CD14-positive monocyte (primary cell): Measurements from ENCODE around the gene DLGAP1. TPM values are rescaled to one million over a fixed set of nuclear protein-coding genes. Genes with fewer than 3 reads are reported as not detected.

Experiments used
- DNase-seq, 3 donors: peaks; one replicate each; pipeline ENCODE4 v3.0.0-alpha.2; 2011 to 2022
- H2AFZ ChIP-seq: 2 replicates; pipeline ENCODE4 v1.6.0; 2012; ENCODE audit warnings: mild to moderate bottlenecking, low read depth, low read length, inconsistent platforms; ENCODE audit not compliant: insufficient read depth, poor library complexity, severe bottlenecking
- H3K27ac ChIP-seq, 2 donors: 1 replicate in 1 of 2; 2 replicates in 1 of 2; pipeline ENCODE4 v1.5.1; 2012 to 2013; ENCODE audit warnings: low read length in 2 of 2, control low read depth in 1 of 2, inconsistent platforms in 1 of 2, low read depth in 1 of 2, mild to moderate bottlenecking in 1 of 2
- H3K27me3 ChIP-seq, 2 donors: one replicate each; pipeline versions ENCODE4 v1.6.0 to v1.6.1; 2011 to 2013; ENCODE audit warnings: low read length in 2 of 2; ENCODE audit not compliant: control insufficient read depth in 2 of 2, insufficient read depth in 2 of 2
- H3K36me3 ChIP-seq, 2 donors: replicated peaks in 1 of 2; 1 replicate in 1 of 2; 2 replicates in 1 of 2; pipeline versions ENCODE4 v1.5.1 to v1.6.1; 2012 to 2013; ENCODE audit warnings: low read length in 2 of 2, control low read depth in 1 of 2, inconsistent platforms in 1 of 2, mild to moderate bottlenecking in 1 of 2; ENCODE audit not compliant: insufficient read depth in 2 of 2, control insufficient read depth in 1 of 2
- H3K4me1 ChIP-seq, 2 donors: 1 replicate in 1 of 2; 2 replicates in 1 of 2; pipeline versions ENCODE4 v1.5.1 to v1.6.1; 2012 to 2013; ENCODE audit warnings: low read length in 2 of 2, control low read depth in 1 of 2, inconsistent platforms in 1 of 2, mild to moderate bottlenecking in 1 of 2, moderate library complexity in 1 of 2; ENCODE audit not compliant: insufficient read depth in 2 of 2, control insufficient read depth in 1 of 2
- H3K4me2 ChIP-seq: replicated peaks from 2 replicates; pipeline ENCODE3; 2012; ENCODE audit warnings: low read length, moderate library complexity, mild to moderate bottlenecking; ENCODE audit not compliant: poor library complexity, severe bottlenecking; ENCODE audit errors: extremely low read depth
- H3K4me3 ChIP-seq, 3 experiments: fragments of 200-600 bp in 1 of 3; sonication (generic) in 1 of 3; replicated peaks in 1 of 3; 1 replicate in 2 of 3; 2 replicates in 1 of 3; pipeline ENCODE4 v1.5.1; 2011 to 2013; ENCODE audit warnings: low read length in 3 of 3, mild to moderate bottlenecking in 3 of 3, control low read depth in 2 of 3, low read depth in 2 of 3, inconsistent platforms in 1 of 3, moderate library complexity in 1 of 3
- H3K79me2 ChIP-seq: 2 replicates; pipeline ENCODE4 v1.6.0; 2012; ENCODE audit warnings: mild to moderate bottlenecking, control low read depth, inconsistent platforms, low read length, moderate library complexity; ENCODE audit not compliant: insufficient read depth
- H3K9ac ChIP-seq: 2 replicates; pipeline ENCODE4 v1.6.0; 2017; ENCODE audit warnings: low read length, mild to moderate bottlenecking; ENCODE audit not compliant: insufficient read depth, poor library complexity, severe bottlenecking
- H3K9me3 ChIP-seq, 2 donors: replicated peaks in 1 of 2; 1 replicate in 1 of 2; 2 replicates in 1 of 2; pipeline versions ENCODE4 v1.5.1 to v1.6.1; 2012 to 2013; ENCODE audit warnings: low read length in 2 of 2, control low read depth in 1 of 2; ENCODE audit not compliant: control insufficient read depth in 1 of 2, insufficient read depth in 1 of 2
- H4K20me1 ChIP-seq: 2 replicates; pipeline ENCODE4 v1.6.0; 2012; ENCODE audit warnings: mild to moderate bottlenecking, low read length, control low read depth, moderate library complexity; ENCODE audit not compliant: insufficient read depth
- H3K27ac Mint-ChIP-seq, 7 donors: one replicate each; pipeline ENCODE4 v1.8.0; 2020; ENCODE audit warnings: mild to moderate bottlenecking in 7 of 7, mixed read lengths in 7 of 7, moderate library complexity in 6 of 7, inconsistent platforms in 2 of 7
- H3K27me3 Mint-ChIP-seq, 3 donors: one replicate each; pipeline ENCODE4 v1.8.0; 2021 to 2022; ENCODE audit warnings: low read depth in 3 of 3, mild to moderate bottlenecking in 3 of 3, mixed read lengths in 3 of 3, moderate library complexity in 3 of 3, inconsistent platforms in 1 of 3
- H3K36me3 Mint-ChIP-seq, 2 donors: one replicate each; pipeline ENCODE4 v1.8.0; 2020; ENCODE audit warnings: mixed read lengths in 2 of 2, inconsistent platforms in 1 of 2, mild to moderate bottlenecking in 1 of 2
- H3K4me1 Mint-ChIP-seq: one replicate; pipeline ENCODE4 v1.8.0; 2020; ENCODE audit warnings: mild to moderate bottlenecking, mixed read lengths
- H3K4me3 Mint-ChIP-seq, 2 donors: one replicate each; pipeline ENCODE4 v1.8.0; 2020; ENCODE audit warnings: mild to moderate bottlenecking in 2 of 2, mixed read lengths in 2 of 2, moderate library complexity in 1 of 2
- H3K9me3 Mint-ChIP-seq, 7 donors: one replicate each; pipeline ENCODE4 v1.8.0; 2020 to 2022; ENCODE audit warnings: mixed read lengths in 7 of 7, mild to moderate bottlenecking in 6 of 7, moderate library complexity in 6 of 7, inconsistent platforms in 2 of 7
- WGBS: methylation state at CpG from one replicate; pipeline ENCODE4 v1.1.5; 2013; ENCODE audit warnings: missing lambda C conversion rate; ENCODE audit not compliant: insufficient coverage; 5-methylcytosine and 5-hydroxymethylcytosine counted together
- intact Hi-C, 2 donors: fragments of 100-400 bp; cut with micrococcal nuclease; formaldehyde crosslinking; loops; one replicate each; pipeline versions ENCODE4 v1.15.0 to v1.15.1; 2023
- polyA plus RNA-seq, 3 donors: library from polyadenylated mRNA; depleted of rRNA in 1 of 3; unstranded in 2 of 3; stranded (reverse) in 1 of 3; fragments of 300-500 nt in 2 of 3; fragments of >200 nt in 1 of 3; fragmentation: Illumina TruSeq in 2 of 3; gene quantifications; 1 replicate in 2 of 3; 2 replicates in 1 of 3; pipeline ENCODE4 v1.2.3, GENCODE V29; 2012 to 2021
- TF ChIP-seq, protein P1 (sequence below): fragments of 200-600 bp; IDR thresholded peaks from one replicate; pipeline ENCODE4 v1.8.0; 2022; ENCODE audit warnings: antibody characterized with exemption, mild to moderate bottlenecking

DLGAP1 gene
- polyA plus RNA-seq, 3 donors = 0.09 to 0.42 TPM; not detected in 1

DNA sequence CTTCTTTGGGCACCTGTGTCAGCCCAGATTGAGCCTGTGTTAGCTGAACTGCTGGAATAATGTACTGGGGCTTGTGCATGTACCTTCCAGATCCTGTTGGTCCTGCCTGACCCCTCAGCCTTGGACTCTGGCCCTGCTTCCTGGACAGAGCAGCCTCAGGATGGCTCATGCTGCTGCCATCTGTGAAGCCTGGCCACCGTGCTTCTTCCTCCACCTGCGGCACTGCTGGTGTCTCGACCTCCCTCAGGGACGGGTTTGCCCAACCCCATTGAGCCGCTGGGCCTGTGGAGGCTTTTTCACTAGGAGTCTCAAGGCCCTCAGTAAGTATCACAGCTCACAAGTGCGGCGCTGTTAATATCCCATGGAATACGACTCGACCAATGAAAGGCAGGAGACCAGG lies 662.4 kb downstream of the DLGAP1 start:
- Histone ChIP-seq H3K4me2 (no peak overlapping the region), H4K20me1 (no peaks in the 10 kb centered on the region), H3K27me3 (no peaks in the 10 kb centered on the region), H3K4me3 (no peak overlapping the region), H3K9ac (no peak overlapping the region), H2AFZ (no peak overlapping the region), H3K4me1 (peaks cover 10 to 12% of the 10 kb centered on the region in 2 donors), H3K9me3 (no peaks in the 10 kb centered on the region), H3K79me2 (no peaks in the 10 kb centered on the region), H3K27ac (no peak overlapping the region), H3K36me3 (no peaks in the 10 kb centered on the region)
- Mint-ChIP-seq H3K27me3 (peaks cover 5 to 8% (median 7%) of the 10 kb centered on the region in 3 donors), H3K27ac (no peak overlapping the region), H3K9me3 (peaks cover 0 to 3% (median 0%) of the 10 kb centered on the region in 7 donors), H3K4me3 (no peak overlapping the region), H3K4me1 (peaks cover 7% of the 10 kb centered on the region), H3K36me3 (no peaks in the 10 kb centered on the region)
- WGBS = 94% methylated on average over 9 of the region's 9 CpGs
- intact Hi-C loops = no loop called here
- TF ChIP-seq, protein P1, sequence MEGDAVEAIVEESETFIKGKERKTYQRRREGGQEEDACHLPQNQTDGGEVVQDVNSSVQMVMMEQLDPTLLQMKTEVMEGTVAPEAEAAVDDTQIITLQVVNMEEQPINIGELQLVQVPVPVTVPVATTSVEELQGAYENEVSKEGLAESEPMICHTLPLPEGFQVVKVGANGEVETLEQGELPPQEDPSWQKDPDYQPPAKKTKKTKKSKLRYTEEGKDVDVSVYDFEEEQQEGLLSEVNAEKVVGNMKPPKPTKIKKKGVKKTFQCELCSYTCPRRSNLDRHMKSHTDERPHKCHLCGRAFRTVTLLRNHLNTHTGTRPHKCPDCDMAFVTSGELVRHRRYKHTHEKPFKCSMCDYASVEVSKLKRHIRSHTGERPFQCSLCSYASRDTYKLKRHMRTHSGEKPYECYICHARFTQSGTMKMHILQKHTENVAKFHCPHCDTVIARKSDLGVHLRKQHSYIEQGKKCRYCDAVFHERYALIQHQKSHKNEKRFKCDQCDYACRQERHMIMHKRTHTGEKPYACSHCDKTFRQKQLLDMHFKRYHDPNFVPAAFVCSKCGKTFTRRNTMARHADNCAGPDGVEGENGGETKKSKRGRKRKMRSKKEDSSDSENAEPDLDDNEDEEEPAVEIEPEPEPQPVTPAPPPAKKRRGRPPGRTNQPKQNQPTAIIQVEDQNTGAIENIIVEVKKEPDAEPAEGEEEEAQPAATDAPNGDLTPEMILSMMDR = no peak
- DNase-seq = no peak

DNA sequence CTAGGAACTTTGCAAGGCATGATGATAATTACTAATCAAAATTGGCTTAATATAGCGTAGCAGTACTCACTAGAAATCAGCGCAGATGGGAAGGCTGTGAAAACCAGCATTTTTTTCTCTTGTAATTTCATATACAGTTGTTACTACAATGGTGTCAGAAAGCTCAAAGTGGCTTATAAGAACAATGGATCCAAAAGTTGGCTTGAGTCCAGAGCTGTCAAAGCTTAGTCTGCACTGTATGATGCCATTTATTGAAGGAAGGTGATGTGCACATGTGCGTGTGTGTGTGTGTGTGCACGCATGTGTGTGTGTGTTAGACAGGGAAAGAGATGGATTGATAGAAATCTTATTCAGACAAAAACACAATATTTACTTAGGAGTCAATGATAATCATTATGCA lies 663.9 kb downstream of the DLGAP1 start:
- no peak overlapping the region for H3K4me3 ChIP-seq
- Mint-ChIP-seq H3K4me3 (no peak overlapping the region), H3K36me3 (no peaks in the 10 kb centered on the region), H3K9me3 (peaks cover 0 to 3% (median 0%) of the 10 kb centered on the region in 7 donors), H3K27me3 (peaks cover 5 to 8% (median 7%) of the 10 kb centered on the region in 3 donors), H3K4me1 (peaks cover 17% of the 10 kb centered on the region), H3K27ac (no peak overlapping the region)
- H3K9me3 ChIP-seq = no peaks in the 10 kb centered on the region
- H3K36me3 ChIP-seq = no peaks in the 10 kb centered on the region
- H3K27ac ChIP-seq = no peak overlapping the region
- no peaks in the 10 kb centered on the region for H3K27me3 ChIP-seq
- intact Hi-C loops = no loop called here
- no peaks in the 10 kb centered on the region for H3K79me2 ChIP-seq
- no peak overlapping the region for H3K4me2 ChIP-seq
- H2AFZ ChIP-seq = peak overlapping the region; percentile 7
- peaks cover 18 to 22% of the 10 kb centered on the region in 2 donors for H3K4me1 ChIP-seq
- no peak overlapping the region for H3K9ac ChIP-seq
- H4K20me1 ChIP-seq = no peaks in the 10 kb centered on the region
- no CpG with 5 or more reads among the region's 4 CpGs for WGBS
- TF ChIP-seq, protein P1 = no peak
- no peak for DNase-seq
